IMR-90 (cell line): ENCODE measurements around the gene SCLY. TPM values are rescaled to one million over a fixed set of nuclear protein-coding genes. Genes with fewer than 3 reads are reported as not detected.

Experiments
- ATAC-seq: fragments of 200-7000 bp; cut with Tn5 transposase; 2 replicates; pipeline ENCODE4 v1.9.1; 2020; ENCODE audit warnings: low read depth, mild to moderate bottlenecking, moderate library complexity
- BruUV-seq: library from RNA; stranded (reverse); fragments of 400-500 nt; replicated peaks from 2 replicates; lab custom pipeline; 2021; lab: Mats Ljungman, UMichigan
- CTCF ChIA-PET: fragments of 300-600 bp; formaldehyde crosslinking; extraction: SDS; loops from one replicate; lab custom pipeline; 2021; ENCODE audit warnings: antibody characterized with exemption; lab: Yijun Ruan, JAX
- POLR2A ChIA-PET: fragments of 300-600 bp; sonication (Branson Sonifier 250); formaldehyde crosslinking; loops from one replicate; lab custom pipeline; 2022; ENCODE audit warnings: antibody characterized with exemption; ENCODE audit not compliant: unreplicated experiment; lab: Charles Lee
- DNase-seq: peaks from one replicate; pipeline ENCODE4 v3.0.0; 2013
- H2AFZ ChIP-seq: replicated peaks from 2 replicates; pipeline ENCODE3; 2013; ENCODE audit warnings: low read length, mild to moderate bottlenecking; ENCODE audit not compliant: poor library complexity
- H2AK5ac ChIP-seq: 2 replicates; pipeline ENCODE4 v1.6.1; 2013; ENCODE audit warnings: low read depth, low read length, inconsistent platforms
- H2AK9ac ChIP-seq: replicated peaks from 2 replicates; pipeline ENCODE3; 2013; ENCODE audit warnings: mild to moderate bottlenecking, low read depth, low read length, moderate library complexity; ENCODE audit not compliant: poor library complexity
- H2BK120ac ChIP-seq: 2 replicates; pipeline ENCODE4 v1.6.1; 2013; ENCODE audit warnings: low read depth, low read length, inconsistent platforms
- H2BK15ac ChIP-seq: 3 replicates; pipeline ENCODE4 v1.6.1; 2013; ENCODE audit warnings: low read depth, low read length, inconsistent platforms
- H2BK20ac ChIP-seq: 2 replicates; pipeline ENCODE4 v1.6.1; 2013; ENCODE audit warnings: low read depth, mild to moderate bottlenecking, inconsistent platforms, low read length, moderate library complexity
- H2BK5ac ChIP-seq: 2 replicates; pipeline ENCODE4 v1.6.1; 2013; ENCODE audit warnings: mild to moderate bottlenecking, low read depth, low read length, inconsistent platforms; ENCODE audit not compliant: poor library complexity, severe bottlenecking
- H3K14ac ChIP-seq: replicated peaks from 2 replicates; pipeline ENCODE4 v1.6.1; 2013; ENCODE audit warnings: low read depth, low read length, inconsistent platforms
- H3K18ac ChIP-seq: 2 replicates; pipeline ENCODE4 v1.6.1; 2013; ENCODE audit warnings: low read depth, low read length, control low read depth
- H3K23ac ChIP-seq: 2 replicates; pipeline ENCODE4 v1.6.1; 2013; ENCODE audit warnings: low read depth, low read length, inconsistent platforms
- H3K27ac ChIP-seq: 2 replicates; pipeline ENCODE4 v1.5.1; 2013; ENCODE audit warnings: mild to moderate bottlenecking, control low read depth, low read length; ENCODE audit not compliant: insufficient read depth
- H3K27me3 ChIP-seq: 2 replicates; pipeline ENCODE4 v1.6.1; 2013; ENCODE audit warnings: low read length; ENCODE audit not compliant: control insufficient read depth, insufficient read depth
- H3K36me3 ChIP-seq: 2 replicates; pipeline ENCODE4 v1.6.1; 2013; ENCODE audit warnings: low read length, mixed read lengths; ENCODE audit not compliant: control insufficient read depth, insufficient read depth
- H3K4ac ChIP-seq: 2 replicates; pipeline ENCODE4 v1.6.1; 2013; ENCODE audit warnings: low read depth, low read length, inconsistent platforms
- H3K4me1 ChIP-seq: 2 replicates; pipeline ENCODE4 v1.6.1; 2013; ENCODE audit warnings: low read length, mixed read lengths; ENCODE audit not compliant: control insufficient read depth, insufficient read depth
- H3K4me2 ChIP-seq: 2 replicates; pipeline ENCODE4 v1.6.1; 2013; ENCODE audit warnings: low read depth, mild to moderate bottlenecking, control low read depth, low read length, moderate library complexity
- H3K4me3 ChIP-seq: 2 replicates; pipeline ENCODE4 v1.5.1; 2013; ENCODE audit warnings: low read depth, mild to moderate bottlenecking, control low read depth, low read length, moderate library complexity; ENCODE audit not compliant: insufficient read depth
- H3K56ac ChIP-seq: 2 replicates; pipeline ENCODE4 v1.6.1; 2013; ENCODE audit warnings: low read length, inconsistent platforms; ENCODE audit not compliant: insufficient read depth; ENCODE audit errors: extremely low read depth
- H3K79me1 ChIP-seq, 2 experiments: 2 replicates each; pipeline ENCODE4 v1.6.1; 2013; ENCODE audit warnings: low read length in 2 of 2, inconsistent platforms in 1 of 2, low read depth in 1 of 2
- H3K9ac ChIP-seq: 2 replicates; pipeline ENCODE4 v1.6.1; 2013; ENCODE audit warnings: low read depth, low read length, control low read depth
- H3K9me1 ChIP-seq: 2 replicates; pipeline ENCODE4 v1.6.1; 2013; ENCODE audit warnings: low read length, inconsistent platforms; ENCODE audit not compliant: insufficient read depth
- H3K9me3 ChIP-seq: 2 replicates; pipeline ENCODE4 v1.6.1; 2013; ENCODE audit warnings: low read length; ENCODE audit not compliant: control insufficient read depth, insufficient read depth
- H4K20me1 ChIP-seq: 2 replicates; pipeline ENCODE4 v1.6.1; 2013; ENCODE audit warnings: low read length, inconsistent platforms; ENCODE audit not compliant: insufficient read depth
- H4K5ac ChIP-seq: 2 replicates; pipeline ENCODE4 v1.6.1; 2013; ENCODE audit warnings: mild to moderate bottlenecking, low read depth, low read length, control low read depth
- H4K8ac ChIP-seq, 2 experiments: 2 replicates each; pipeline ENCODE4 v1.6.1; 2013; ENCODE audit warnings: low read depth in 2 of 2, low read length in 2 of 2, control low read depth in 1 of 2, inconsistent platforms in 1 of 2
- H4K91ac ChIP-seq: 2 replicates; pipeline ENCODE4 v1.6.1; 2013; ENCODE audit warnings: low read depth, low read length, inconsistent platforms; ENCODE audit not compliant: insufficient read depth
- CHD1 ChIP-seq: IDR thresholded peaks from 2 replicates; pipeline ENCODE4 v1.6.1; 2012; ENCODE audit warnings: low read depth, low read length, improper control_type of control experiment
- NFE2L2 ChIP-seq: fragments of 150-350 bp; IDR thresholded peaks from 2 replicates; pipeline ENCODE4 v1.6.1; 2016; ENCODE audit warnings: low read depth, mild to moderate bottlenecking, low read length
- POLR2A ChIP-seq: IDR thresholded peaks from 2 replicates; pipeline ENCODE4 v1.6.1; 2012; ENCODE audit warnings: mild to moderate bottlenecking, low read depth, low read length
- RFX5 ChIP-seq: IDR thresholded peaks from 2 replicates; pipeline ENCODE4 v1.8.0; 2012; ENCODE audit warnings: low read depth, mild to moderate bottlenecking, low read length, moderate library complexity
- WGBS, 2 experiments: methylation state at CpG; one replicate each; pipeline versions ENCODE4 v1.1.5 to v1.1.7; 2013; ENCODE audit warnings: missing lambda C conversion rate in 2 of 2; ENCODE audit not compliant: insufficient read length in 1 of 2; ENCODE audit errors: extremely low coverage in 2 of 2; 5-methylcytosine and 5-hydroxymethylcytosine counted together
- dilution Hi-C: fragments of 300-500 bp; cut with HindIII; formaldehyde crosslinking; loops from one replicate; pipeline ENCODE4 v1.14.3; 2018; ENCODE audit warnings: low sequenced_read_pairs; ENCODE audit not compliant: unreplicated experiment
- in situ Hi-C: fragments of 300-500 bp; cut with MboI; formaldehyde crosslinking; loops from 3 replicates; pipeline ENCODE4 v1.14.3; 2019; ENCODE audit warnings: low sequenced_read_pairs, inconsistent platforms, mixed read lengths
- intact Hi-C: fragments of 100-400 bp; cut with micrococcal nuclease; formaldehyde crosslinking; loops from 2 replicates; pipeline ENCODE4 v1.10.0; 2022
- polyA plus RNA-seq, 3 experiments: library from polyadenylated mRNA; depleted of rRNA; stranded (reverse); fragments of >200 nt; gene quantifications; 2 replicates each; pipeline ENCODE4 v1.2.3, GENCODE V29; 2012; ENCODE audit warnings: low replicate concordance in 1 of 3
- total RNA-seq: library from RNA; depleted of rRNA; stranded (reverse); fragments of >200 nt; gene quantifications from 2 replicates; pipeline ENCODE4 v1.2.3, GENCODE V29; 2012

Gene SCLY
- total and polyA plus RNA-seq, 2 of the 4 experiments (the other 2 are of a cell fraction): 8.6 to 10.5 TPM

DNA sequence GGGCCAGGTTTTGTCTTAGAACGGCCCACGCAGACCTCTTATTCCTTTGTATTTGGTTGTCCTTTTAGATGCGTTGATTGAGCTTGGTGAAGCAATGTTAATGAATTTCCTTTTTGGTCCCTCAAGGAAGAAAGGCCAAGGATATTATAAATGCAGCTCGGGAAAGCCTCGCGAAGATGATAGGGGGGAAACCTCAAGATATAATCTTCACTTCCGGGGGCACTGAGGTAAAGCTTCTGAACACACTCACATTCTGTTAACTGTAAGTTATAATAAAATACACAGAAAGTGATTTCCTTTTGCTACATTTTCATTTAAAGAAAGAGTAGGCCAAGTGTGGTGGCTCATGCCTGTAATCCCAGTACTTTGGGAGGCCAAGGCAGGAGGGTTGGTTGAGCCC lies 7.1 kb downstream of the SCLY start:
- Histone ChIP-seq H3K4me2 (no peak overlapping the region), H3K56ac (no peak overlapping the region), H2AFZ (no peak overlapping the region), H3K27me3 (no peaks in the 10 kb centered on the region), H4K8ac (no peak overlapping the region), H3K36me3 (peaks cover 20% of the 10 kb centered on the region), H2BK120ac (no peak overlapping the region), H4K5ac (no peak overlapping the region), H3K23ac (no peak overlapping the region), H4K91ac (no peak overlapping the region), H3K9me1 (no peaks in the 10 kb centered on the region; the same call in 1 of the 2 replicates), H3K14ac (no peak overlapping the region), H3K27ac (no peak overlapping the region), H3K4ac (no peak overlapping the region), H3K4me3 (no peak overlapping the region), H2BK20ac (no peak overlapping the region), H2BK15ac (no peak overlapping the region), H3K79me1 (peaks cover 0 to 11% of the 10 kb centered on the region in 2 experiments; a peak in 3 of 4 replicates), H3K9ac (no peak overlapping the region), H2BK5ac (no peak overlapping the region), H3K4me1 (no peaks in the 10 kb centered on the region), H4K20me1 (no peaks in the 10 kb centered on the region), H2AK5ac (no peak overlapping the region), H3K18ac (no peak overlapping the region), H2AK9ac (no peak overlapping the region), H3K9me3 (peaks cover 2% of the 10 kb centered on the region; the same call in 1 of the 2 replicates)
- no TSS peak for BruUV-seq
- 93% methylated on average over 2 of the region's 7 CpGs; no CpG with 5 or more reads in 1 of the 2 experiments for WGBS, 2 experiments
- TF ChIP-seq POLR2A (no peak), NFE2L2 (no peak), CHD1 (no peak), RFX5 (no peak)
- intact Hi-C loops: no loop called here
- in situ Hi-C loops: no loop called here
- dilution Hi-C loops: no loop called here
- DNase-seq: no peak
- ChIA-PET POLR2A (no interaction called here), CTCF (no interaction called here)
- no peak for ATAC-seq
